Epithelial cell of proximal tubule (primary cell): ENCODE results near the gene PBX1. TPM values are rescaled to one million over a fixed set of nuclear protein-coding genes. Genes with fewer than 3 reads are reported as not detected.

Experiments
- DNase-seq: peaks from one replicate; pipeline ENCODE4 v3.0.0-alpha.2; 2011; ENCODE audit warnings: low read depth
- H3K4me3 ChIP-seq: 2 replicates; pipeline ENCODE4 v1.5.1; 2011; ENCODE audit warnings: low read depth, mild to moderate bottlenecking, low read length
- CTCF ChIP-seq: conservative IDR thresholded peaks from 2 replicates; pipeline ENCODE4 v1.5.1; 2012; ENCODE audit warnings: low read depth, mild to moderate bottlenecking, low read length
- total RNA-seq: library from RNA; depleted of rRNA; stranded (reverse); fragments of >200 nt; gene quantifications from 2 replicates; pipeline ENCODE4 v1.2.3, GENCODE V29; 2015

The PBX1 gene
- total RNA-seq, 1 donor from 2014 or later = 3.0 TPM

DNA sequence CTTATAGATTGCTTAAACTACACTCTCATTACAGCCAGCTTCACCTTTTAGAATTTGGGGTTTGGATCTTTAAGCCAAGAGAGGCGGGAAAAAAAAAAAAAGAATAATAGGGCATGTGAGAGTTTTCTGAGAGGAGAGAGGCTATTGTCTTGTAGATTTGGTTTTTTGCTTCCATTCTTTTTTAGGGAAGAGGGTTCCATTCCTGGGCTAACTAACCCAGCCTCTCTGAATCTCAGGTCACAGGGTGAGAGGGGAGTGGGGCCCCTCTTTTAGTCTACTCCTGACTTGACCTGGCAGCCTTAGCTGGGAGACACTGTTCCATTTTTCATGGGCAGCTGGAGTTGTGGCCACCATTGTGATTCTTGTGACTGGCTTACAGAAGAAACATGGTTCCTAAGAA lies 24.2 kb downstream of the PBX1 start:
- TF ChIP-seq CTCF = no peak
- no peak overlapping the region for H3K4me3 ChIP-seq
- DNase-seq = no peak

GRCh38 chr1:164583835-164584539 lies 25.0 kb downstream of the PBX1 start:
- no peak for DNase-seq

GRCh38 chr1:164586591-164586990 lies 27.6 kb downstream of the PBX1 start:
- DNase-seq = no peak
- H3K4me3 ChIP-seq = no peak overlapping the region
- TF ChIP-seq CTCF = no peak

More at GRCh38 chr1:164583835-164584539, 25.0 kb downstream of the PBX1 start:
- TF ChIP-seq CTCF = no peak
- no peak overlapping the region for H3K4me3 ChIP-seq

GRCh38 chr1:164587617-164588501 lies 28.9 kb downstream of the PBX1 start:
- DNase-seq = no peak
- TF ChIP-seq CTCF = no peak
- H3K4me3 ChIP-seq = no peak overlapping the region

- DNase-seq = no peak
- H3K4me3 ChIP-seq = no peak overlapping the region
- TF ChIP-seq CTCF = no peak
Measured at GRCh38 chr1:164588516-164589341, 29.7 kb downstream of the PBX1 start.

DNA sequence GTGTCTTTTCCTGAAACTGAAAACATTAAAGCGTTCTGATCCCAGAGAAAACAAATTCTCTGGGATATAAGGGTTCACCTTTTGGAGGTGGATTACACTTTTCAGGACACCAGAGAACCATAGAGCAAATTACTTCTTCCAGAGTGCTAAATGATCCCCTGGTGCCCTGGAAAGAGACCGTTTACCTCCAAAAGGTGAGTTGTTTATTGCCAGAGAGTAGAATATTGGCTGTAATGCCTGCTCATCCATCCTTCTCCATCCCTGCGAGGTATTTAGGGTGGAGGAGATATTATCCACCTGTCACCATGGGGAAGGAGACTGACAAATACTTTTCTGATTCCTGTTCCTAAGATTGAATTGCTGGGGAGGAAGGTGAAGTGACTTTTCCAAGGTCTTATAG lies 30.4 kb downstream of the PBX1 start:
- TF ChIP-seq CTCF = no peak
- no peak overlapping the region for H3K4me3 ChIP-seq
- DNase-seq = no peak
